Suprapubic skin (tissue), 4 donors: ENCODE measurements around the gene SHFL.

Experiments
- CTCF ChIP-seq, 2 donors: fragments of 200-600 bp in 1 of 2; fragments of 450-650 bp in 1 of 2; sonication (generic) in 1 of 2; IDR thresholded peaks; one replicate each; pipeline ENCODE4 v1.5.1; 2016 to 2019; ENCODE audit warnings: antibody characterized with exemption in 2 of 2, mild to moderate bottlenecking in 1 of 2, moderate library complexity in 1 of 2
- POLR2A ChIP-seq, 2 donors: fragments of 450-650 bp; IDR thresholded peaks; one replicate each; pipeline ENCODE4 v1.6.1; 2017; ENCODE audit warnings: antibody characterized with exemption in 2 of 2, mild to moderate bottlenecking in 2 of 2, moderate library complexity in 2 of 2
- POLR2AphosphoS5 ChIP-seq, 3 donors: sonication (generic); formaldehyde crosslinking; IDR thresholded peaks; one replicate each; pipeline ENCODE4 v1.6.1; 2017; ENCODE audit warnings: antibody characterized with exemption in 3 of 3

GRCh38 chr19:10116085-10116865 is 30.2 kb downstream of the SHFL start:
- TF ChIP-seq POLR2AphosphoS5 (IDR thresholded peaks at IDR 0.05) (no peak), POLR2A (IDR thresholded peaks at IDR 0.05) (no peak), CTCF (IDR thresholded peaks at IDR 0.05) (no peak)
